Measurements from ENCODE around the gene TOP1.

The TOP1 gene

GRCh38 chr20:41058674-41059635, 30.3 kb downstream of the TOP1 start:
- no peak for DNase-seq (ENCODE audit: low spot score)

- no peak for DNase-seq (ENCODE audit: low spot score)
These were observed 32.5 kb downstream of the TOP1 start for GRCh38 chr20:41061155-41061554.

GRCh38 chr20:41063442-41063841, 34.8 kb downstream of the TOP1 start:
- no peak for DNase-seq (ENCODE audit: low spot score)

DNA sequence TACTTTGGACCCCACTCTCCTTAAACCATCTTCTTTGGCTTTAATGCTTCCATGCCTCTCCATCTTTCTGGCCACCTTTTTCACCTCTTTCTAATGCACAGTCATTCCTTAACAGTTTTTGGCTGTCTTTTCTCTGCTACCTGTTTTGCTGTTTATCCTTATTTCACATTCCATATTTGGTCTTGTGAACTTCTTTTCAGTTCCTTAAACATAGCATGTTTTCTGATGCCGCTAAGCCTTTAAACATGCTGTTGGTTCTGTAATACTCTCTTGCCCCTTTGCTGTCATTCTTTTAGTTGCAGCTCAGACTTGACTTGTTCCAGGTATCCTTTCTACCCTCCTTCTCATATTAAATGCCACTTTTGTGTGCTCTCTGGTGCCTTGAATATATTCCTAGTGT, 35.8 kb downstream of the TOP1 start:
- no peak for DNase-seq (ENCODE audit: low spot score)

GRCh38 chr20:41065716-41066115, 37.1 kb downstream of the TOP1 start:
- no peak for DNase-seq (ENCODE audit: low spot score)

DNA sequence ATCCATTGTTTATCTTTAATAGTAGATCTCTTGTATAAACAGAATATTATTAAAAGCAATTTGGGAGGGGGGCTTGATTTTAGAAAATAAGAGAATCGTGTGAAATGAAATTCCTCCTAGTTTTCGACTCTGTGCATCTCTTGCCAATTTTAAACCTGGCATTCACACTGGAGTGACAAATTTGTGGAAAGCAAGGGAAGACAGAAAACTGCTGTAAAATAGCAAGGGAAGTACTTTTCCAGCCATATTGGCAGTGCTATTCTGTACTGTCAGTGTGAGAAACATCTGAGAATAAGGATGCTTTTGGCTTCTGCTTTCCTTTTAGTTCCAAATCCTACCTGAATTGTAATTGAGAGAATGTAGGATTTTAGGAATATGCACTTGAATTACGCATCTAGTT, 40.2 kb downstream of the TOP1 start:
- no peak for DNase-seq (ENCODE audit: low spot score)

DNA sequence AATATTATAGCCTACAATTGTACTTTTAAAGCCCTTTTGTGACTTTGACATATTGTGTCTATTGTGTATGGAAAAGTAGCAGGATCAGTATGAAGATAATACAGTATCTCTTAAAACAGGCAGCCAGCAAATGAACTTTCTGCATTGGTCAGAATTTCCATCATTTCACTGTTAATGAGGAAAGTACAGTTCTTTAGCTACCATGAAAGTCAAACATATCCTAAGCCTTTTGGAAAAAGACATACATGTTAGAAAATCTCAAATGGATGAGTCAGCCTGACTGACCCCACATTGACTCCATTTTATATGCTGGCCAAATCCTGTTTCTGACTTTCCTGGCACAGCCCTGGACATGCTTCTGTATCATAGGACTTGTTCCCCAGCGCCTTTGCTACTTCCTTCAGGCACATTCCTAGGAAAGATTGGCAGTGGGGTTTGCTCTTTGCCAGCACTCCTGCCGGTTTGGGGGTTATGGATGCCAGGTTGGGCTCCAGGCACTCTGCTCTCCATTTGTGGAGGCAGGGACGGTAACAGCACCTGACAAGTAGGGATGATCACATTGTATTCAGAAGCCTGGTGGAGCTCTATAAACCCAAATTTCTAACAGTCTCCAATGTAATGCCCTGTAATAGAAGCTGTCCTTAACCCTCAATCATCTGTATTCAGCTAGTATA, 43.7 kb downstream of the TOP1 start:
- DNase-seq (ENCODE audit: low spot score): no peak

- DNase-seq (ENCODE audit: low spot score): no peak
These were observed 44.3 kb downstream of the TOP1 start for GRCh38 chr20:41072915-41073314.

- no peak for DNase-seq (ENCODE audit: low spot score)
These were observed 45.8 kb downstream of the TOP1 start for GRCh38 chr20:41074441-41074840.

DNA sequence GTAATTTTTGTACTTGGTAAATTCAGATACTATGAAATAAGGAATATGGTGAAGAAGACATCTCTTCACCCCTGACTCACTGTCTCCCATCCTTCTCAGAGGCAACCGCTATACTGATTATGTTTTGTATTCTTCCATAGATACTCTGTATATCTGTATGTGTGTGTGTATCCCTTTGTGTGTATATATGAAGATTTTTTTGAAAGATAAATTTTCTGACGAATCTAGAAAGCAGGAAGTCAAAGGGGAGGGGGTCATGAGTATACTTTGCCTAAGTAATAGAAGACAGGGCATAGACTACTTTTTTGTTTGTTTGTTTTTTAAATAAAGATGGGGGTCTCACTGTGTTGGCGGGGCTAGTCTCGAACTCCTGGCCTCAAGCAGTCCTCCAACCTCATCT, 48.2 kb downstream of the TOP1 start:
- DNase-seq (ENCODE audit: low spot score): no peak

GRCh38 chr20:41078329-41078728, 49.7 kb downstream of the TOP1 start:
- DNase-seq (ENCODE audit: low spot score): peak; percentile 42

DNA sequence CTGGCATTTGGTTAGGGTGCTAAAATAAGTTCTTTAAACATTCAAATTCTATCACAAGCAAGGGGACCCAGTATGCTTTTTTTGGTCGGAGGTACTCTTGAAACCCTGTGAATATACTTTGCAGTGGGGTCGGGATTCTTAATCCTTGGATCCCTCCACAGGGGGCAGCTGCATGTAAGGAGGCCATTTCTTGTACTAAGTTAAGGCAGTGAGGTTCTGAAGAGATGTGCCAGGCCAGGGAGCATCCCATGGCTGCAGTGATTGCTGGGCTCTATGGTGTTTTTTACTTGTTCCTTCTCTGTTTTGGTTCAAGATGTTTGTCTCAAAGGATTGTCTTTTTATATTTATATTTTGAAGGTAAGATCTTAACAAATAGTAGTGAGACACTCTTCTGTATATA, 50.4 kb downstream of the TOP1 start:
- no peak for DNase-seq (ENCODE audit: low spot score)

DNA sequence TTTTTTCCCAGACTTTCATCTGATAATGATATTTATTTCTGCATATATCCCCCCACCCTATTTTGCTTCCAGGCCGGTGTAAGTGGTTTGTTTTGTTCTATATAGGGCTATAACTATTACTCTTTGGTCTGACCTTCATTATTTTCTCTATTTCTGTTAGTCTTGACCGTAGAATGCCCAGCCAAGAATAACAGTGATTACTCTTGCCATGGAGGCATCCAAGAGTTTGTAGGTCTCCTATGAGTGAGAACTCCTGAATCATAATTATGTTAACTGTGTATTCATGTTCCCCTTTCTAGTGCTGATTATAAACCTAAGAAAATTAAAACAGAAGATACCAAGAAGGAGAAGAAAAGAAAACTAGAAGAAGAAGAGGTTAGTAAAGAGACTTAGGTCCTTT, 52.2 kb downstream of the TOP1 start:
- DNase-seq (ENCODE audit: low spot score): no peak

GRCh38 chr20:41081276-41081814, 52.7 kb downstream of the TOP1 start:
- DNase-seq (ENCODE audit: low spot score): no peak

- peak; percentile 62 for DNase-seq (ENCODE audit: low spot score)
These were observed 53.7 kb downstream of the TOP1 start for GRCh38 chr20:41082306-41082705.

DNA sequence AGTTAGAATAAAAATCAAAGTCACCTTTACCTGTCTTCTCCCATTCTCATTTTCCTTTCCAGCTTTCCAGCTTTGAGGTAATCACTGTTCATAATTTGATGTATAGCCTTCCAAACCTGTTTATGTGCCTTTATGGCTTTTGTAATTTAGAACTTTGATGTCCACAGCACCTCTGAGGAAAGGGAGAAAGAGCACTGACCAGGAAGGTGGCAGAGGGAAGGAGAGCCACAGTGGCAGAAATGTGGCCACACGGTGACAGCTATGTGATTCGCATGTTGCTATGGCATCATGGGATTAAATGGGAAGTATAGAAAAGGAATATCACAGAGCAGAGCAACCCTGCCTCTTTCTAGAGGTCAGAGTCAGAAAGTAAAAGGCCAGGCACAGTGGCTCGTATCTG, 57.0 kb downstream of the TOP1 start:
- no peak for DNase-seq (ENCODE audit: low spot score)

- DNase-seq (ENCODE audit: low spot score): peak; percentile 28
These were observed 58.0 kb downstream of the TOP1 start for GRCh38 chr20:41086402-41087324.

GRCh38 chr20:41087325-41087685, 58.7 kb downstream of the TOP1 start:
- no peak for DNase-seq (ENCODE audit: low spot score)

DNA sequence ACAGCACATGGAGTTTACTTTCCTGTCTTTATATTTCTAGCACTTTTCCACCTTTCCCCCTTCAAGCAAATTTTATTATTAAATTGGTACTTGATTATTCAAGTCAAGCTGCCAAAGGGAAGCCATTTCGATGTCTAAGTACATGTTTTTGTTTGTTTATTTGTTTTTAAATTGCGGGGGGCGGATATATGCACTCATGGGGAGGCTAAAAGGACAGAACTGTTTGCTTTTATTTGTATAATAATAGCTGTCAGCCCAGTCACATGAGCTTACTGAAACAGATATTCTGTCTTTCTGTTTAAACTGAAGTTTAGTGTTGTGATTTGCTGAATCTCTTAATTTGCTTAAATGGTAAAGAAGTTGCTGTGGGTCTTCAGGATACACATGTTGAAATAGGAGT, 59.2 kb downstream of the TOP1 start:
- DNase-seq (ENCODE audit: low spot score): no peak

DNA sequence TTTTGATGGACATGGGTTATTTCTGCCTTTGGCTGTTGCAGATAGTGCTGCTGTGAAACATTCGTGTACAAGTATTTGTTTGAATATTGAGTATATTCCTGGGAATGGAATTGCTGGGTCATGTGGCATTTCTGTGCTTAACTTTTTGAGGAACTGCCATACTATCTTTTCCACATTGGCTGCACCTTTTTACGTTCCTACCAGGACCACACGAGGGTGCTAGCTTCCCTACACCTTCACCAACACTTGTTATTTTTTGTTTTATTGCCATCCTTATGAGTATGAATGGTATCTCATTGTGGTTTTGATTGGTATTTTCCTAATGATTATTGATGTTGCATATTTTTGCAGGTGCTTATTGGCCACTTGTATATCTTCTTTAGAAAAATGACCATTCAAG, 60.9 kb downstream of the TOP1 start:
- no peak for DNase-seq (ENCODE audit: low spot score)

DNA sequence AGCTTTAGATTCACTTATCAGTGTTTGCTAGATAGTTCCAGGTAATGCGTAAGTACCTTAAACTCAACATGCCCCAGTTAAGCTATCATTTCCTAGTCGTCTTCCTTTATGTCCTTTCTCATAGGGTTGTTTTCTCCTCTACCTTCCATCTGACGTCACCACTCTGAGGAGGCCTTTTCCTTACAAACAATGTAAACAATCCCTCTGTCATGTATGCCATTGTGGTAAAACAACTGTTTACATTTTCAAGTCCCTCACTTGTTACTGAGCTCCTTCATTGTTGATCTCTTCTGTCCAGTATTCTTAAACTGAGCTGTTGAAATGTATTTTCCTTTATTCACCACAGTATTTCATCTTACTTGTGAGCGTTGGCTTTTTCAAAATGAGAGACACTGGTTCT, 63.3 kb downstream of the TOP1 start:
- no peak for DNase-seq (ENCODE audit: low spot score)

Measured in D341Med (cell line).